SU-DHL-6 (cell line): Measurements from ENCODE around the gene ZNF519.
"Not testable (repeated sequence)": the region's sequence is repeated elsewhere in the genome, so short reads cannot be mapped to it uniquely, and the experiment has no call there.

Experiments
- H2AFZ ChIP-seq: fragments of 200-600 bp; sonication (generic); 2 replicates; pipeline ENCODE4 v1.6.1; 2014; ENCODE audit warnings: low read depth, mild to moderate bottlenecking, moderate library complexity, mixed read lengths, antibody characterized with exemption, low read length; ENCODE audit not compliant: severe bottlenecking
- H3F3A ChIP-seq: fragments of 200-600 bp; shearing (Covaris generic); 2 replicates; pipeline ENCODE4 v1.6.0; 2016; ENCODE audit warnings: antibody characterized with exemption, mild to moderate bottlenecking; ENCODE audit not compliant: insufficient read depth
- H3K27ac ChIP-seq: fragments of 200-600 bp; sonication (generic); 2 replicates; pipeline ENCODE4 v1.5.1; 2016; ENCODE audit warnings: low read depth, mild to moderate bottlenecking, low read length, moderate library complexity, mixed read lengths
- H3K27me3 ChIP-seq: fragments of 200-600 bp; sonication (generic), shearing (Covaris generic); 2 replicates; pipeline ENCODE4 v1.6.0; 2014; ENCODE audit warnings: mild to moderate bottlenecking, low read length
- H3K36me3 ChIP-seq: fragments of 200-600 bp; sonication (generic); 2 replicates; pipeline ENCODE4 v1.6.1; 2014; ENCODE audit warnings: mild to moderate bottlenecking, low read length, mixed read lengths
- H3K4me2 ChIP-seq: fragments of 300-600, 200-600 bp; shearing (Covaris generic), sonication (generic); 2 replicates; pipeline ENCODE4 v1.6.0; 2014; ENCODE audit warnings: low read length, low read depth, mild to moderate bottlenecking; ENCODE audit not compliant: poor library complexity, severe bottlenecking
- H3K4me3 ChIP-seq: fragments of 200-600 bp; sonication (generic); 2 replicates; pipeline ENCODE4 v1.5.1; 2014; ENCODE audit warnings: antibody characterized with exemption, low read length, mild to moderate bottlenecking, mixed read lengths; ENCODE audit not compliant: insufficient read depth, poor library complexity, severe bottlenecking
- H3K79me2 ChIP-seq: fragments of 200-600 bp; sonication (generic); 2 replicates; pipeline ENCODE4 v1.6.1; 2014; ENCODE audit warnings: mild to moderate bottlenecking, low read length, moderate library complexity; ENCODE audit not compliant: insufficient read depth
- H3K9ac ChIP-seq: fragments of 200-600 bp; sonication (generic); 2 replicates; pipeline ENCODE4 v1.7.0; 2014; ENCODE audit warnings: mild to moderate bottlenecking, low read length
- H3K9me2 ChIP-seq: fragments of 200-600 bp; sonication (generic); replicated peaks from 2 replicates; pipeline ENCODE4 v1.6.1; 2014; ENCODE audit warnings: low read length; ENCODE audit not compliant: insufficient read depth
- H3K9me3 ChIP-seq: fragments of 200-600 bp; sonication (generic); 2 replicates; pipeline ENCODE4 v1.6.1; 2014; ENCODE audit warnings: low read length, mixed read lengths; ENCODE audit not compliant: insufficient read depth
- H4K20me1 ChIP-seq: fragments of 200-600 bp; sonication (generic); 2 replicates; pipeline ENCODE4 v1.6.1; 2014; ENCODE audit warnings: low read depth, mild to moderate bottlenecking, antibody characterized with exemption, low read length, moderate library complexity, mixed read lengths
- CTCF ChIP-seq: fragments of 200-600 bp; sonication (generic); IDR thresholded peaks from one replicate; pipeline ENCODE4 v1.5.1; 2017; ENCODE audit warnings: antibody characterized with exemption, mild to moderate bottlenecking, low read length, moderate library complexity; ENCODE audit not compliant: insufficient read depth, poor library complexity, severe bottlenecking
- EZH2phosphoT487 ChIP-seq: fragments of 200-600 bp; sonication (generic), shearing (Covaris generic); conservative IDR thresholded peaks from 2 replicates; pipeline ENCODE4 v1.6.1; 2018; ENCODE audit warnings: mild to moderate bottlenecking, antibody characterized with exemption, low read length, moderate library complexity, mixed read lengths

Gene ZNF519

GRCh38 chr18:14174706-14175085, 42.5 kb upstream of the ZNF519 start:
- H3K27me3 ChIP-seq: no peaks in the 10 kb centered on the region
- no peak overlapping the region for H3K9ac ChIP-seq
- no peak overlapping the region for H2AFZ ChIP-seq
- H3K36me3 ChIP-seq: no peaks in the 10 kb centered on the region
- no peaks in the 10 kb centered on the region for H3K9me2 ChIP-seq
- no peak overlapping the region for H3K4me3 ChIP-seq
- H3K27ac ChIP-seq: no peak overlapping the region
- no peak overlapping the region for H3K4me2 ChIP-seq
- no peaks in the 10 kb centered on the region for H3K9me3 ChIP-seq
- H3K79me2 ChIP-seq: no peaks in the 10 kb centered on the region
- no peaks in the 10 kb centered on the region for H4K20me1 ChIP-seq
- no peaks in the 10 kb centered on the region for H3F3A ChIP-seq
- TF ChIP-seq EZH2phosphoT487: no peak
- TF ChIP-seq CTCF: no peak

- not testable (repeated sequence) for H3K4me3 ChIP-seq, H3K4me2 ChIP-seq, H3K79me2 ChIP-seq, H3K36me3 ChIP-seq, H3K27me3 ChIP-seq, H3K9me3 ChIP-seq, H3K27ac ChIP-seq, H3F3A ChIP-seq, H4K20me1 ChIP-seq, H2AFZ ChIP-seq, H3K9me2 ChIP-seq, H3K9ac ChIP-seq
Observed at GRCh38 chr18:14174002-14174705, 41.9 kb upstream of the ZNF519 start.

- not testable (repeated sequence) for H3K79me2 ChIP-seq, H2AFZ ChIP-seq, H3K27ac ChIP-seq
Observed at GRCh38 chr18:14173116-14173951, 41.1 kb upstream of the ZNF519 start.

GRCh38 chr18:14172142-14173115, 40.2 kb upstream of the ZNF519 start:
- not testable (repeated sequence) for H3K9me2 ChIP-seq, H3K9ac ChIP-seq, H3K9me3 ChIP-seq, H4K20me1 ChIP-seq, H3K4me3 ChIP-seq, H3K27ac ChIP-seq, H3K79me2 ChIP-seq, H3K27me3 ChIP-seq, H3K4me2 ChIP-seq, H3K36me3 ChIP-seq, H3F3A ChIP-seq, H2AFZ ChIP-seq

More at GRCh38 chr18:14173116-14173951, 41.1 kb upstream of the ZNF519 start:
- not testable (repeated sequence) for H3K9me2 ChIP-seq, H3K4me3 ChIP-seq, H3K36me3 ChIP-seq, H3K4me2 ChIP-seq, H3K27me3 ChIP-seq, H3K9me3 ChIP-seq, H3F3A ChIP-seq, H4K20me1 ChIP-seq, H3K9ac ChIP-seq

- not testable (repeated sequence) for H3K9me2 ChIP-seq, H4K20me1 ChIP-seq, H3K79me2 ChIP-seq, H3K9ac ChIP-seq, H3K27me3 ChIP-seq, H3K4me3 ChIP-seq, H3F3A ChIP-seq, H3K27ac ChIP-seq, H3K9me3 ChIP-seq, H3K4me2 ChIP-seq, H2AFZ ChIP-seq, H3K36me3 ChIP-seq
Observed at GRCh38 chr18:14171301-14172141, 39.3 kb upstream of the ZNF519 start.

GRCh38 chr18:14170367-14171036, 38.3 kb upstream of the ZNF519 start:
- not testable (repeated sequence) for H3F3A ChIP-seq, H2AFZ ChIP-seq, H3K27me3 ChIP-seq, H3K9me3 ChIP-seq, H4K20me1 ChIP-seq, H3K4me3 ChIP-seq, H3K79me2 ChIP-seq, H3K36me3 ChIP-seq, H3K4me2 ChIP-seq, H3K9ac ChIP-seq, H3K9me2 ChIP-seq, H3K27ac ChIP-seq
